ENCODE data around the gene RAB27A.
"Not testable (repeated sequence)": the region's sequence is repeated elsewhere in the genome, so short reads cannot be mapped to it uniquely, and the experiment has no call there.

The RAB27A gene

GRCh38 chr15:55289746-55290527, at the start of gene RAB27A:
RAB27A (minus strand) TSS chr15:55289813; CDS start chr15:55234934, 54,879 bp downstream.
- peak; percentile 80 for DNase-seq

DNA sequence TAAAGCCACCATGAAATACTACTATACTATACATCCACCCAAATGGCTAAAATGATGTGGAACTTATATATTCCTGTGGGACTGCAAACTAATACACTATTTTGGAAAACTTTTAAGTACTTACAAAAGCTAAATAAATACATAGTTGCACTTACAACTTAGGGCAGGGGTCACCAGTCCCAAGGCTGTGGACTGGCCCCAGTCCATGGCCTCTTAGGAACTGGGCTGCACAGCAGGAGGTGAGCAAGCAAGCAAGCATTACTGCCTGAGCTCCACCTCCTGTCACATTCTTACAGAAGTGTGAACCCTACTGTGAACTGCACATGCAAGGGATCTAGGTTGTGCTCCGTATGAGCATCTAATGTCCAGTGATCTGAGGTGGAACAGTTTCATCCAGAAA, 47.5 kb upstream of the RAB27A start:
- no peak for DNase-seq

GRCh38 chr15:55334997-55335396, 45.4 kb upstream of the RAB27A start:
- no peak for DNase-seq

DNA sequence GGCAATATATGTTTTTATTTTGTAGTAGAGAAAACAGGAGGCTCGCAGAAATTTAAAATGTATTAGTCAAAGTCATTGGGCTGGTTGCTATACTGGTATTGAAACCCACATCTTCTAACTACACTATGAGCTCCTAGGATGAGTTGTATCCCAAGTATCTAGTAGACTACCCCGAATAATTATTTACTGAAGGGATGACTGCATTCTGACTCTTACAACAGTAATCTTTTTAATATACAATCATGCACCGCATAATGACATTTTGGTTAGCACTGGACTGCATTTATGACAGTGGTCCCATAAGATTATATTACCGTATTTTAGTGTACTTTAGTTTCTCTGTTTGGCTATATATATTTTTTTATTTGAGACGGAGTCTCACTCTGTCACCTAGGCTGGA, 44.8 kb upstream of the RAB27A start:
- DNase-seq: no peak

DNA sequence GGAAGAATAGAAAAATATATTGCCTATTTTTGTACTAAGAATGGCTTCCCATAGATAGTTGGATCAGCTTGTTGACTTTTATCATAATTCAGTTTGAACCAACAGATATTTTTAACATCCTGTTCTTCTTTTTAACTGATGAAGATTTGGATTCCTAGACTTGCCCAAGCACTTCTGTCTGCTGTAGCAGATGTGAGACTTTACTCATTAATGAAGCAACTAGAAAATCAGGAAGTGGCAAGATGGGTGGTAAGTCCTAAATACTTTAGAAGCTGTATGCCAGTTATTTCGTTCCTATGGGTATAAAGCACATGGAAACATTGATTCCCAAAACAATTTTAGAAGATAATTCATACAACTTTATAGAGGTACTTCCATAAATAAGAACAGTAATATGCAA, 37.8 kb upstream of the RAB27A start:
- no peak for DNase-seq

GRCh38 chr15:55322467-55322866, 32.9 kb upstream of the RAB27A start:
- no peak for DNase-seq

DNA sequence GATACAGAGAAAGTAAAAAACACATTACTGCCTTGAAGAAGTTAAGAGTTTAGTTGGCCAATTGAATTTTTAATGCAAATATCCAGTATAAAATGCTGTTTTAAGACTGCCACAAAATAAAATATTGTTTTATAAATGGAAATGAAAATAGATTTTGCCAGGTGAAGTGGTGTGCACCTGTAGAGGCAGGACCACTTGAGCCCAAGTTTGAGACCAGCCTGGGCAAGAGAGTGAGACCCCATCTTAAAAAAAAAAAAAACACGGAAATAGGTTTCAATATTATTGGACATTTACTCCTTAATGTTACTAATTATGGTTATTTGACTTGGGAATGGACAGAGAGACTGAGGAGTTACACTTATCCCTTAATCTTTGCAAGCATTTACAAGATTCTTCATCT, 31.4 kb upstream of the RAB27A start:
- no peak for DNase-seq

DNA sequence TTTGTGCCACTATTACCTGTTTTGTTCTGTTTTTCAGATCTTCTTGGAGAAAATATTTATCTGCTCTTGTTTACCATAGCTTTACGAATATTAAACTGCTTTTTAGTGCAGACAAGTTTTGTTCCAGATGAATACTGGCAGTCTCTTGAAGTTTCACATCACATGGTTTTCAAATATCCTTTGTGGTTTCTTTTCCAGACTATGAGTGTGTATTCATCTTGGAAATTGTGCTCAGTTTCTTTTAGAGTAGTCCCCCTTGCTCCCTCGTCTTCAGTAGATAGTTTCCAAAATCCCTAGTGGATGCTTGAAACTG, 30.6 kb upstream of the RAB27A start:
- DNase-seq: no peak

GRCh38 chr15:55319537-55320237, 30.1 kb upstream of the RAB27A start:
- DNase-seq: no peak

DNA sequence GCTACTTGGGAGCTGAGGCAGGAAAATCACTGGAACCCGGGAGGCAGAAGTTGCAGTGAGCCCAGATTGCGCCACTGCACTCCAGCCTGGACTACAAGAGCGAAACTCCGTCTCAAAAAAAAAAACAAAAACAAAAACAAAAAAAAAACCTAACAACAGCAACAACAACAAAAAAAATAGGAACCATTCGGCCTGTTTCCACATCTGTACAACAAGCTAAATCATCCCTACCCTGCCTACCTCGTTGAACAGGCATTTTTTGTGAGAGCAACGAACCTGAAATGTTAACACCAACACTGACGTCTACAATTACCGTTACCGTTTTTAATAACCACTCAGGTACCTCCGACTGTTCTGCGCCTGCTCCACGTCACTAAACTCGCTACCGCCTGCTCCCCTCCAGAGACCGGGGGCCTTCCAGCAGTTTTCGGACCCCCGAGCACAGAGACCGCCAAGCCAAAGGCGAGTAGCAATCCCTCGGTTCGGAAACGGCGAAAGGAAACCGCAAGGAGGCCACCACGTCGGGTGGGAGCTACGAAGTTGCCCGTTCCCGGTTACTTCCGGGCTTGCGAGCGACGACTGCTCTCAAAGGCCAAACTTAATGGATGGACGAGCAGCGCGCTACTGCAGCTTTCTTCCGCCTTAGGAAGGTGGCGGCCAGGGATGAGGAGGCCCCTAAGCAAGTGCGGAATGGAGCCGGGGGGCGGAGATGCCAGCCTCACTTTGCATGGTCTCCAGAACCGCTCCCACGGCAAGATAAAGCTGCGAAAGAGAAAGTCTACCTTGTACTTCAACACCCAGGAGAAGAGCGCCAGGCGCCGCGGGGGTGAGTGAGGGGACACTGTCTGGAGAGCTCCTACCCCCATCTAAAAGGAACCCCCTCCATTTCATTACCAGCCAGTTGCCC, 29.2 kb upstream of the RAB27A start, which contains the start of the genes PIGB and PIGBOS1:
TSS of gene PIGB (plus strand) at position 635 of the 907 bp plus-strand sequence. CDS start at position 664, 29 bp downstream.
TSS of gene PIGBOS1 (minus strand) at position 536 of the 907 bp plus-strand sequence. CDS start 1,331 bp downstream, outside the sequence.
- peak; percentile 72 for DNase-seq

GRCh38 chr15:55302801-55303200, 13.2 kb upstream of the RAB27A start:
- DNase-seq: not testable (repeated sequence)

GRCh38 chr15:55297315-55297714, 7.7 kb upstream of the RAB27A start:
- no peak for DNase-seq

DNA sequence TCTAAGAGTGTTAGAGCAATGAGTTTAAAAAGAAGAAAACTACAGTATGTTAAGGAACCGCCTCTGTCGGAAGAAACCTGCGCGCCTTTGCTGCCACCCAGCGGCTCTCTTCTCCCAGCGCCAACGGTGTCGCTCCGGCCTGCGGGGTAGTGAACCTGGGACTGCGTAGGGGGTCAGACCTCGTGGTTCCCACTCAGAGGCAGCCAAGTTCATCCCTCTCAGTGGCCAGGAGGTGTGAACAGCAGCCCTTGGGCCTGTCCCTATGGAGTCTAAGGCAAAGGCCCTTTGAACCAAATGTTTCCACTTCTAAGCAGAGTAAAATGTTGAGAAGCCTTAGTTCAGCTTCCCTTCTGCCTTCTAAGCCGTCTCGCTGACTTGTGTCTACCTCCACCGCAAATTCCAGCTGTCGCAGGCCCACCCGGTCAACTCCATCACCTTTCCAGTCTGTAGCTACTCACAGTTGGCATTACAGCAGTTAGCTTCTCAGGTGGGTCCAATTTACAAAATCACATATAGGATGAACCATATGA, 980 bp upstream of the RAB27A start:
- DNase-seq: peak; percentile 87

DNA sequence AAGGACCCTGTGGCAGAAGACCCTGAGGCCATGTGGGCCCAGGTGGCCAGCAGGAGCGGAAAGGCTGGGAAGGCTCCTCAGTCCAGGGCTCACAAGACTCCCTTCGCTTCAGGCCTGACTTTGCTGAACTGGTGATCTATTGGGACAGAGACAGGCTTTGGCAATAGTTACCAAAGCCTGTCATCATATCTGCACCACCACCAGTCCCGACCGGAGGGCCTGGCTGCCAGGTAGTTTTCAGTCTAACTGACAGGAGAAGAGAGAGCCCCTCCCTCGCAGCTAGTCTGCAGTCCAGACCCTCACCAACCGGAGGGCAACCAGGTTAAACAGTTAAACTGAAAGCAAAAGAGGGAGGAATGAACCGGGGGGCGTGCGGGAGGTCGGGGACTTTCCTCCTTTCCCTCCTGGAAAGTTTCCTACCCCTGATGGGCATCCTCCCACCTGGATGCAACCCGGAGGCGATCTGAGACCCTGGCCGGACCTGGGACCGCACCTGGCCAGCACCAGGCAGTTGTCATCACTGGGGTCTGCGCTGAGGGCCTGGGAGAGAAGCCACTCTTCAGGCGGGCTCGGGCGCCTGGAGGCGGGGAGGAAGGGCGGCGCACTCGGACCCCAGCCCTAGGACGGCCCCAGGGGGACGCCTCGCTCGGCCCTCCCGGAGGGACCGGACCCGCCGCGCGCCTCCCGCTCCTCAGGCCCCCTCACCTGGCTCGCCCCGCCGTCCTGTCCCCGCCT, 435 bp downstream of the RAB27A start:
- peak; percentile 43 for DNase-seq

GRCh38 chr15:55288006-55288717, 1.5 kb downstream of the RAB27A start:
- no peak for DNase-seq

GRCh38 chr15:55286442-55287189, 3.0 kb downstream of the RAB27A start:
- DNase-seq: not testable (repeated sequence)

DNA sequence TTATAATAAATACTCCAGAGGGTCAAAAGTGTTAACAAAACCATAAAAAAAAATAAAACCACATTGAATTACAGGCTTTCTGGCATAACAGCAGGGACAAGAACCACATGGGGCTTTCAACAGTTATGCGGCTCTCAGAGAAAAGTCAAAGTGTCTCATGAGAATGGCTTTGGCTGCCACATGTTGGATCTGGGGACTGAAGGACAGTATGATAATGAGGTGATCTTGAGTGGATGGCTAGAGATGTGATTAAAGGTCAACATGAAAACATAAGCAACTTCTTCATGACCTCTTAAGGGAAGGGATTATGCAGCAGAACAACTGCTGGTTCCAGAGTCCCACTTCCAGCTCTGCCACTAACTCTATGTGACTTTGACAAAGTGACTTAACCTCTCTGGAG, 5.2 kb downstream of the RAB27A start:
- DNase-seq: no peak

DNA sequence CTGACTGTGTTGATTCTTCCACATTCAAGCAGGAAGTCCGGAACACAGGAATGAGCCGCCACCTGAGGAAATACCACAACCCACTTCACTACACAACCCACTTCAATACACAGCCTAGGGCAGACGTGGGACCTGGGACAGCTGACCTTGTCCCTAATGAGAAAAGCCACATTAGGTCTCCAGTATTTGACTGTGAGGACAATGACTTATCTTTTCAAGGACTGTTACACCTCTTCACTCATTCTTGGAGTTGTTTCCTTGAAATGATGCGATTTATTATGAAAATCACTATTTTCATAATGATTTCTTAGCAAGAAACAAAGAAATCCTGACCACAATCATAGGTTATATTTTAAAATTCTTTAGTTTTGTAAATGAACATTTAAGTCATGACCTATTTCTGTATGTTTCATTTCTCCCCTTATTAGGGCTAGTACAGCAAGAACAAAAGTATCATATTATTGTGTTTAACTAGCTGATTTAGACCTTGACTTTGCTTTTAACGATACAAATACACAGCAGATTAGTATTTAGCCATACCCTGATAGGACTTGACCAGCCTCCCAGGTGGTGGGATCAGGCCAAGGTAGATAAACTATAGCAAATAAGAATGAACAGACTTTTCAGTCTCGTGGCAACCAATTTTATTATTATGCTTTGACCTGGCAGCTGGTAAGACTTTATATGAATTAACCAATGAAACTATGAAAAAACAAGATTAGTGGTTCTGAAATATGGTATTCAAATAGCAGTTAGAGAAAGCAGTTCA, 6.0 kb downstream of the RAB27A start:
- DNase-seq: no peak

DNA sequence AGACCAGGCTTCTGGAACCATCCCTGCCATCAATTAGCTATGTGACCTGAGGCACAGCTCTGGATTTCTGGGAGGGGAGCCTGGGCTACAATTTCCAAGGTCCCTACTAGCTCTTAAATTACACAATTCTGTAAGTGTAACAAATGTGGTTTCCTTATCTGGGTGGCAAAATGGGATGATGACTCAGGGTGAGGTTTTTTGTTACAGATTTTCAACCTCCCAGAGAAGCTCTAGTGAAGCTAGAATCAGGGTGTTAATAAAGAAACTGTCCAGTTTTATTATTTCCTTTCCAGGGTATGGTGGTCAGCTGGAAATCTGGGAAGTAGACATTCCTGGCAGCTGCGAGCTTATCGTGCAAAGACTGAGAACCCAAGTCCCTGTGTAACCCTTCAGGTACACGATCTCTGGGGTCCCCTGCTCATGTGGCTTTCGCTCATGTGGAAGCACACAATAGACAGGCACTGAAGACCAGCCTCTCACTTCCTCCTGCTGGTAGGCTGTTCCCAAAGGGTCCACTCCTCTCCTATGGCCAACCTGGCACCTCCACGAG, 7.3 kb downstream of the RAB27A start:
- DNase-seq: no peak

Measured in stimulated activated CD4-positive, alpha-beta T cell treated with anti-CD3 and anti-CD28 coated beads, Interleukin-4, amount 100 ng/mL, for 1 hour (primary cell).